HepG2 (cell line): Measurements from ENCODE around the gene DEPDC5. TPM values are rescaled to one million over a fixed set of nuclear protein-coding genes. Genes with fewer than 3 reads are reported as not detected.

Experiments
- ATM ChIP-seq: fragments of 450-650 bp; IDR thresholded peaks from 2 replicates; pipeline ENCODE4 v1.7.1; 2017; ENCODE audit warnings: mild to moderate bottlenecking, borderline replicate concordance
- CEBPB ChIP-seq: IDR thresholded peaks from 2 replicates; pipeline ENCODE4 v1.6.1; 2011; ENCODE audit warnings: low read depth, low read length, improper control_type of control experiment, borderline replicate concordance
- NCOA1 ChIP-seq: sonication (generic); formaldehyde crosslinking; IDR thresholded peaks from 2 replicates; pipeline ENCODE4 v1.9.0; 2021; ENCODE audit warnings: missing genetic modification reagents
- NR2C2 ChIP-seq: sonication (generic); formaldehyde crosslinking; IDR thresholded peaks from 2 replicates; pipeline ENCODE4 v1.4.0; 2020; ENCODE audit warnings: missing genetic modification reagents, mild to moderate bottlenecking, moderate library complexity, borderline replicate concordance
- PAF1 ChIP-seq: IDR thresholded peaks from 2 replicates; pipeline ENCODE4 v1.6.1; 2016; ENCODE audit warnings: missing genetic modification reagents, missing compliant biosample characterization
- POLR2AphosphoS2 ChIP-seq: IDR thresholded peaks from 2 replicates; pipeline ENCODE4 v1.6.1; 2011; ENCODE audit warnings: low read depth, low read length, improper control_type of control experiment
- ZNF124 ChIP-seq: sonication (generic); formaldehyde crosslinking; IDR thresholded peaks from 2 replicates; pipeline ENCODE4 v1.4.0; 2020; ENCODE audit warnings: missing genetic modification reagents
- ZSCAN31 ChIP-seq: sonication (generic); formaldehyde crosslinking; IDR thresholded peaks from 2 replicates; pipeline ENCODE4 v1.5.0; 2020; ENCODE audit warnings: low read depth, mild to moderate bottlenecking, missing genetic modification reagents
- polyA plus RNA-seq, 8 experiments: library from polyadenylated mRNA; depleted of rRNA in 3 of 8; stranded (reverse) in 7 of 8; unstranded in 1 of 8; fragments of >200 nt; fragmentation: Illumina TruSeq in 4 of 8; extraction: Trizol in 4 of 8; gene quantifications; 2 replicates each; pipeline versions ENCODE4 v1.2.1 to v1.2.3, GENCODE V29; 2011 to 2016; ENCODE audit warnings: low read depth in 4 of 8, missing spikeins in 1 of 8, mixed read lengths in 1 of 8; ENCODE audit not compliant: insufficient read depth in 1 of 8
- total RNA-seq, 5 experiments: library from RNA; depleted of rRNA; stranded (reverse); fragments of >200 nt; fragmentation: Illumina TruSeq; extraction: Trizol; gene quantifications; 2 replicates each; pipeline ENCODE4 v1.2.3, GENCODE V29; 2016; ENCODE audit warnings: low read depth in 1 of 5
- TF ChIP-seq, protein P1 (sequence below): sonication (generic); formaldehyde crosslinking; IDR thresholded peaks from 2 replicates; pipeline ENCODE4 v1.5.0; 2020; ENCODE audit warnings: missing genetic modification reagents
- TF ChIP-seq, protein P2 (sequence below): sonication (generic); formaldehyde crosslinking; IDR thresholded peaks from one replicate; pipeline ENCODE4 v1.5.1; 2020; ENCODE audit warnings: mild to moderate bottlenecking, missing genetic modification reagents; ENCODE audit errors: not compliant biosample characterization
- TF ChIP-seq, protein P3 (sequence below): sonication (generic); formaldehyde crosslinking; IDR thresholded peaks from 2 replicates; pipeline ENCODE4 v1.4.0; 2020; ENCODE audit warnings: missing genetic modification reagents

The DEPDC5 gene
- total and polyA plus RNA-seq, 2 of the 13 experiments (the other 11 are each of a cell fraction or from before 2014, with no cell fraction given) = 9.8 to 12.4 TPM

DNA sequence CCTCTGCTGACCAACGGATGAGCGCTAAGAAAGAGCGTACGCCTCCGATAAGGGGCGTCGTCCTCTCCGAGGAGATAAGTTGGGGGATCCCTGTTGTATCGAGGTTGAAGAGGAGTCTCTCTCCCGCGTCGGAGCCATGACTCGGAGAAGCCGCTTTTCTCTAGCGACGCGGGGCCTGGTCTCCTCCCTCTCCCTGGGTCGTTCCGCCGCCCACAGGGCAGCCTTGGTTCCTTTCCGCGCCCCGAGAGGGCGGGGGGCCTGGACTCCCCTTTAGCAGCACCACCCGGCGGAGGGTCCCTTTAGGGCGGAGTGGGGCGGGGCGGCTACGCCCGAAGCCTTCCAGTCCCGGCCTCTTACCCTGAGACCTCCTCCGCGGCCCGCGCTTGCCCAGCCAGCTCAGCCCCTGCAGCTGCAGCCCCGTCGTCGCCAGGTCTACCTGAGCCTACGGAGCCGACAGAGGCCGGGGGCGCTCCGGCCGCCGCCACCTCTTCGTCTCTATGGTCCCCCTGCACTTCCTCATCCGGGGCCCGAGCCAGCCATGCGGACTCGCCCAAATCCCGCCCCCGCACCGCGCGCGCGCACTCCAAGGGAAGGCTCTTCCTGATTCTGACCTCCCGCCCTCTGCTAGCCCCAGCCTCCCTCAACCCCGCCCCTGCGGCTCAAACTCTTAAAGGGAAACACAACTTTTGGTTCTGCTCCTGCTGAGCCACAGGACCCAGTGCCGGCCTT lies 4.0 kb upstream of the DEPDC5 start, which contains the start of gene PRR14L (continued):
- TF ChIP-seq, protein P1, sequence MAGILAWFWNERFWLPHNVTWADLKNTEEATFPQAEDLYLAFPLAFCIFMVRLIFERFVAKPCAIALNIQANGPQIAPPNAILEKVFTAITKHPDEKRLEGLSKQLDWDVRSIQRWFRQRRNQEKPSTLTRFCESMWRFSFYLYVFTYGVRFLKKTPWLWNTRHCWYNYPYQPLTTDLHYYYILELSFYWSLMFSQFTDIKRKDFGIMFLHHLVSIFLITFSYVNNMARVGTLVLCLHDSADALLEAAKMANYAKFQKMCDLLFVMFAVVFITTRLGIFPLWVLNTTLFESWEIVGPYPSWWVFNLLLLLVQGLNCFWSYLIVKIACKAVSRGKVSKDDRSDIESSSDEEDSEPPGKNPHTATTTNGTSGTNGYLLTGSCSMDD (CRISPR knock-in tag) = no peak
- TF ChIP-seq, protein P2, sequence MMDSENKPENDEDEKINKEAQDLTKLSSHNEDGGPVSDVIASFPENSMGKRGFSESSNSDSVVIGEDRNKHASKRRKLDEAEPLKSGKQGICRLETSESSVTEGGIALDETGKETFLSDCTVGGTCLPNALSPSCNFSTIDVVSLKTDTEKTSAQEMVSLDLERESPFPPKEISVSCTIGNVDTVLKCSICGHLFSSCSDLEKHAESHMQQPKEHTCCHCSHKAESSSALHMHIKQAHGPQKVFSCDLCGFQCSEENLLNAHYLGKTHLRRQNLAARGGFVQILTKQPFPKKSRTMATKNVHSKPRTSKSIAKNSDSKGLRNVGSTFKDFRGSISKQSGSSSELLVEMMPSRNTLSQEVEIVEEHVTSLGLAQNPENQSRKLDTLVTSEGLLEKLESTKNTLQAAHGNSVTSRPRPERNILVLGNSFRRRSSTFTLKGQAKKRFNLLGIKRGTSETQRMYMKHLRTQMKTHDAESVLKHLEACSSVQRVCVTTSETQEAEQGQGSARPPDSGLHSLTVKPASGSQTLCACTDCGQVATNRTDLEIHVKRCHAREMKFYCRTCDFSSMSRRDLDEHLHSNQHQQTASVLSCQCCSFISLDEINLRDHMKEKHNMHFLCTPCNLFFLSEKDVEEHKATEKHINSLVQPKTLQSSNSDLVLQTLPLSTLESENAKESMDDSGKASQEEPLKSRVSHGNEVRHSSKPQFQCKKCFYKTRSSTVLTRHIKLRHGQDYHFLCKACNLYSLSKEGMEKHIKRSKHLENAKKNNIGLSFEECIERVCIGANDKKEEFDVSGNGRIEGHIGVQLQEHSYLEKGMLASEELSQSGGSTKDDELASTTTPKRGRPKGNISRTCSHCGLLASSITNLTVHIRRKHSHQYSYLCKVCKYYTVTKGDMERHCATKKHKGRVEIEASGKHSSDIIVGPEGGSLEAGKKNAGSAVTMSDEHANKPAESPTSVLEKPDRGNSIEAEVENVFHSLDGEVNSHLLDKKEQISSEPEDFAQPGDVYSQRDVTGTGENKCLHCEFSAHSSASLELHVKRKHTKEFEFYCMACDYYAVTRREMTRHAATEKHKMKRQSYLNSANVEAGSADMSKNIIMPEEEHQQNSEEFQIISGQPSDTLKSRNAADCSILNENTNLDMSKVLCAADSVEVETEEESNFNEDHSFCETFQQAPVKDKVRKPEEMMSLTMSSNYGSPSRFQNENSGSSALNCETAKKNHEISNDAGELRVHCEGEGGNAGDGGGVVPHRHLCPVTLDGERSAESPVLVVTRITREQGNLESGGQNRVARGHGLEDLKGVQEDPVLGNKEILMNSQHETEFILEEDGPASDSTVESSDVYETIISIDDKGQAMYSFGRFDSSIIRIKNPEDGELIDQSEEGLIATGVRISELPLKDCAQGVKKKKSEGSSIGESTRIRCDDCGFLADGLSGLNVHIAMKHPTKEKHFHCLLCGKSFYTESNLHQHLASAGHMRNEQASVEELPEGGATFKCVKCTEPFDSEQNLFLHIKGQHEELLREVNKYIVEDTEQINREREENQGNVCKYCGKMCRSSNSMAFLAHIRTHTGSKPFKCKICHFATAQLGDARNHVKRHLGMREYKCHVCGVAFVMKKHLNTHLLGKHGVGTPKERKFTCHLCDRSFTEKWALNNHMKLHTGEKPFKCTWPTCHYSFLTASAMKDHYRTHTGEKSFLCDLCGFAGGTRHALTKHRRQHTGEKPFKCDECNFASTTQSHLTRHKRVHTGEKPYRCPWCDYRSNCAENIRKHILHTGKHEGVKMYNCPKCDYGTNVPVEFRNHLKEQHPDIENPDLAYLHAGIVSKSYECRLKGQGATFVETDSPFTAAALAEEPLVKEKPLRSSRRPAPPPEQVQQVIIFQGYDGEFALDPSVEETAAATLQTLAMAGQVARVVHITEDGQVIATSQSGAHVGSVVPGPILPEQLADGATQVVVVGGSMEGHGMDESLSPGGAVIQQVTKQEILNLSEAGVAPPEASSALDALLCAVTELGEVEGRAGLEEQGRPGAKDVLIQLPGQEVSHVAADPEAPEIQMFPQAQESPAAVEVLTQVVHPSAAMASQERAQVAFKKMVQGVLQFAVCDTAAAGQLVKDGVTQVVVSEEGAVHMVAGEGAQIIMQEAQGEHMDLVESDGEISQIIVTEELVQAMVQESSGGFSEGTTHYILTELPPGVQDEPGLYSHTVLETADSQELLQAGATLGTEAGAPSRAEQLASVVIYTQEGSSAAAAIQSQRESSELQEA = peak; percentile 74
- no peak for TF ChIP-seq PAF1 (CRISPR knock-in tag)
- TF ChIP-seq CEBPB = no peak
- TF ChIP-seq, protein P3, sequence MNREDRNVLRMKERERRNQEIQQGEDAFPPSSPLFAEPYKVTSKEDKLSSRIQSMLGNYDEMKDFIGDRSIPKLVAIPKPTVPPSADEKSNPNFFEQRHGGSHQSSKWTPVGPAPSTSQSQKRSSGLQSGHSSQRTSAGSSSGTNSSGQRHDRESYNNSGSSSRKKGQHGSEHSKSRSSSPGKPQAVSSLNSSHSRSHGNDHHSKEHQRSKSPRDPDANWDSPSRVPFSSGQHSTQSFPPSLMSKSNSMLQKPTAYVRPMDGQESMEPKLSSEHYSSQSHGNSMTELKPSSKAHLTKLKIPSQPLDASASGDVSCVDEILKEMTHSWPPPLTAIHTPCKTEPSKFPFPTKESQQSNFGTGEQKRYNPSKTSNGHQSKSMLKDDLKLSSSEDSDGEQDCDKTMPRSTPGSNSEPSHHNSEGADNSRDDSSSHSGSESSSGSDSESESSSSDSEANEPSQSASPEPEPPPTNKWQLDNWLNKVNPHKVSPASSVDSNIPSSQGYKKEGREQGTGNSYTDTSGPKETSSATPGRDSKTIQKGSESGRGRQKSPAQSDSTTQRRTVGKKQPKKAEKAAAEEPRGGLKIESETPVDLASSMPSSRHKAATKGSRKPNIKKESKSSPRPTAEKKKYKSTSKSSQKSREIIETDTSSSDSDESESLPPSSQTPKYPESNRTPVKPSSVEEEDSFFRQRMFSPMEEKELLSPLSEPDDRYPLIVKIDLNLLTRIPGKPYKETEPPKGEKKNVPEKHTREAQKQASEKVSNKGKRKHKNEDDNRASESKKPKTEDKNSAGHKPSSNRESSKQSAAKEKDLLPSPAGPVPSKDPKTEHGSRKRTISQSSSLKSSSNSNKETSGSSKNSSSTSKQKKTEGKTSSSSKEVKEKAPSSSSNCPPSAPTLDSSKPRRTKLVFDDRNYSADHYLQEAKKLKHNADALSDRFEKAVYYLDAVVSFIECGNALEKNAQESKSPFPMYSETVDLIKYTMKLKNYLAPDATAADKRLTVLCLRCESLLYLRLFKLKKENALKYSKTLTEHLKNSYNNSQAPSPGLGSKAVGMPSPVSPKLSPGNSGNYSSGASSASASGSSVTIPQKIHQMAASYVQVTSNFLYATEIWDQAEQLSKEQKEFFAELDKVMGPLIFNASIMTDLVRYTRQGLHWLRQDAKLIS (CRISPR knock-in tag) = no peak
- TF ChIP-seq ZNF124 (CRISPR knock-in tag) = peak; percentile 64; the same call in 1 of the 2 replicates
- no peak for TF ChIP-seq ATM
- no peak for TF ChIP-seq NCOA1 (CRISPR knock-in tag)
- no peak for TF ChIP-seq POLR2AphosphoS2
- peak; percentile 94 for TF ChIP-seq NR2C2 (CRISPR knock-in tag)
- TF ChIP-seq ZSCAN31 (CRISPR knock-in tag) = peak; percentile 45; the same call in 1 of the 2 replicates
